ENCODE measurements around the gene FRMD6.

The FRMD6 gene

DNA sequence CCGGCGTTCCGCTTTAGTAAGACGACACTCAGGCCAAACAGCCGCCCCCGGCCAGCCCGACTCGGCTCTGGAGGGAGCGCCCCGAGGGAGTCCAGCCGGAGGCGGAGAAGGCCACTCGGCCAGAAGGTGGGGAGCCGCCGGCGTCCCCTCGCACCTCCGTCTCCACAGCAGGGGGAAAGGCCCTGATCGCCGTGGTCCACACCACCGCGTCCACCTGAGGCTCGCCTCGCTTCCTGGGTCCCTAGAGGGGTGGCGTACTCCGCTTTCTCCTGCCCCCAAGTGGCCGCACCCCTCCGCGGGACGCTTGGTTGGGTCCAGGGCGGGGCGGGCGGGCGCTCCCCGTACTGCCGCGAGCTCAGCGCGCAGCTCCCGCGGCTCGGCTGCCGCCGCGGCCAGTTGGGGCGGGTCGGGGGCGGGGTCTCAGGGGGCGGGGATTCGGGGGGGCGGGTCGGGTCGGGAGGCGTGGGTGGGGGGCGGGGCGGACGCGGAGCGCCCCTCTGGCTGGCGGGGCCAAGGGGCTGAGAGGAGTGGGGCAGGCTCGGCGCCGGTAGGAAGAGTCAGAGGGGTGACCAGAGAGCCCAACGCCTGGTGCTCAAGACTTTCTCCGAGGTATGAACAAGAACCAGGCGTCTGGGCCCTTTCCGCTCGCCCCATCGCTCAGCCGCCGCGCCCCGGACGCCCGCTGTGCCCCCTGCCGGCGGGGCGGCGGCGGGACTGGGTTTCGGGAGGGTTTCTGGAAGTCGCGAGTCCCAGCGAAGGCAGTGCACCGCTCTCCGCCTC, at the start of gene FRMD6:
Gene FRMD6 (plus strand): TSS at position 523 of the 780 bp plus-strand sequence. CDS start 37,927 bp downstream, outside the sequence.
- DNase-seq: peak; percentile 81

DNA sequence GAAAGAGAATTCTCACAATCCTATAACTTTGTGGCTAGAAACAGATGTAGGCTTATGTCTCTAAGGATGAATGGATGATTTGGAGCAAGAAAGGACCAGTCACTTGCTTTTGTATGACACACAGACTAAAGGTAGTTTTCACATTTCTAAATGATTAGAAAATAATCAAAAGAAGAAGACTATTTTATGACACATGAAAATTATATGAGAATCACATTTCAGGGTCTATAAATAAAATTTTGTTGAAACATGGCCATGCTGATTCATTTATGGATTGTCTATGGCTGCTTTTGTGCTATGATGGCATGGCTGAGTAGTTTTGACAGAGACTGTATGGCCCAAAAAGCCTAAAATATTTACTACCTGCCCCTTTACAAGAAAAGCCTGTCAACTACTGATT, 49.4 kb upstream of the FRMD6 start:
- DNase-seq: no peak

DNA sequence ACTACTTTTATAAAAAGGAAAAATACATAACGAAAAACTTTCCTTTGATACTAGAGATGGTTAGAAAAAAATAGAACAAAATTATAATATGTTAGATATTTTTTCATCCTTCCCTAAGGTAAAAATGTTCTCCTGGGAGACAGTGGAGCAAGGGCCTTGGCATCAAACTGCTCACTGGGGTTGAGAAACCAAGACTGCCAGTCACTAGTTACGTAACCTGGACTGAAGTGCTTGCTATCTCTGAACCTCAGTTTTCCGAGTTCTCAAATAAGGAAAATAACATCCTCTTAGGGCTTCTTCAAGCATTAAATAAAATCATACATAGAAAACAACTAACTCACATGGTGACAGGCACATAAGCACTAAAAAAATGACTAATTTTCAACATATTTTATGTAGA, 48.2 kb upstream of the FRMD6 start:
- no peak for DNase-seq

DNA sequence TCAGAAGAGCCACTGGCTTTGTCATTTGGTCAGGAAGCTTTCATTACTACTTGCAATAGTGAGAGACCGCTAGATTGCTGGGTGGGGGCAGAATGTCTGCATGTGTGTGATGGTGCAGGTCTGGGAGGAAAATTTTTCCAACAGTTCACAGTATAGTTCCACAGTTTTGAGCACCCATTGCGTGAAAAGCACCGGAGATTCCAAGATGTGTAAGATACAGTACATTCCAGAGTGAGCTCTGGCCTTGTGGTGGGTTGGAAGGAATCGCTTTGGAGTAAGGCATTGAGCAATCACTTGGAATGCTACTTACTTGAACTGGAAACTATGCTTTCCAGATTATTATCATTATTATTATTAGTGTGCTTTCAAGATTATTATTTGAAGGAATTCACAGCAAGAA, 47.6 kb upstream of the FRMD6 start:
- DNase-seq: no peak

DNA sequence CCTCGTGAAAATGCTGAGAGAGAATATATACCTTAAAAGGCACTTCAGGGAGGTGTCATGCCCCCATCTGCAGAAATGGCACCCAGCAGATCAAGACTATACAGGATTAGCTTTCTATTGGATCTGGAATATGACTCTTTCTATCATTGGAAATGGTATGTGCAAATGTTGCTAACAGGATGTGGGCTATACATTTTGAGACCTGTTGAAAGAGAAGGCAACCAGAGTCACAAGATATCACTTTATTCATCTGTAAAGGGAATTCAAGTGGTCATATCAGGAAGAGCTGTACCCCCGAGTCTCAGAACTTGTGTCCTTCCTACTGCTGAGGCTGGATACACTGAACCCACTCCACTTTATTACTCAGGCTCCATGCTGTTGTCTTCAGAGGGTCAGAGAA, 46.1 kb upstream of the FRMD6 start:
- DNase-seq: no peak

DNA sequence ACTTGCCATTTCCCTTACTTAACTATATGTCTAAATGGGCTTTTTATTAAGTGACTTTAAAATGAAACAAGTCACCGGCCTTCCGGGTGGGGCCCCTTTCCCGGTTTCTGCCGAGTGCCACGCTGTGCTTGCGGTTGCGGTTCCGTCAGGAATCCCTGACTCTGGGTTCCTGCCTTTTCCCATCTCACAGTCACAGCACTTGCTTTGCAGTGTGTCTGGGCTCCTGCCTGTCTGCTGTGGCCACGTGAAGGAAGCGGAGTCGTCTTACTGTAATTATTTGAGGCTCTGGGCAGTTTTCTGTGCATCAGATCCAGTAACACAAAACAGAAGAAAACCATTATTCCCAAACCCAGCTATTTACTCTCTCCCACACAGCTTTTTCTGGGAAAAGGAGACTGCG, 44.0 kb upstream of the FRMD6 start:
- no peak for DNase-seq

DNA sequence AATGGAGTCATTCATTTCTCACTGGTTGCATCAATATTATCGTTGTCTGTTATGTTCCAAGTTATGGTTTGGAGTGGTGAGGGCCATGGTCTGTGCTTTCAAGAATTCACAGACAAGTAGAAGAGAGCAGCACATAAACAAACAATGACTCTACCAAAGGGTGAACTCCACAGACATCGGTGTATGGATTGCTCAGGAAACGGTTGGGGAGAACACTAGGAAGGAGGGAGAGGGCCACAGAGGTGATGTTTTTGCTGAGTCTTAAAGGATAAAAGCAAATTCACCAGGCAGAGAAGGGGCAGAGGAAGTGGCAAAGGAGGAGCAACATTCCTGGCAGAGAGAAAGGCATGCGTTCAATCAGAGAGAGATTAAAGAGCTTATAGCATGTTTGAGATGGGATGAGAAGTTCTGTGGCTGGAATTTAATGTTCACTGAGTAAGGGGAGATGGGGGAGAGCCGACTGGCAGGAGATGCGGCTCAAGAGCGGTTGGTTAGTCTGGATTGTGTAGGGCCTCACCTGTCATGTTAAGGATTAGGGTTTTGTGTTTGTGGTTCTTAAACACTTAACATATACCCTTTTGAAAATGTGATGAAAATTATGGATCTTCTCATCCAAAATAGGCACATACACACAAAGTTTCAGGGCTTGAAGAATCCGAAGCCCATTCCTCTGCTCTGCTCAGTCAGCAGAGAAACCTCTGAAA, 42.3 kb upstream of the FRMD6 start:
- DNase-seq: no peak

DNA sequence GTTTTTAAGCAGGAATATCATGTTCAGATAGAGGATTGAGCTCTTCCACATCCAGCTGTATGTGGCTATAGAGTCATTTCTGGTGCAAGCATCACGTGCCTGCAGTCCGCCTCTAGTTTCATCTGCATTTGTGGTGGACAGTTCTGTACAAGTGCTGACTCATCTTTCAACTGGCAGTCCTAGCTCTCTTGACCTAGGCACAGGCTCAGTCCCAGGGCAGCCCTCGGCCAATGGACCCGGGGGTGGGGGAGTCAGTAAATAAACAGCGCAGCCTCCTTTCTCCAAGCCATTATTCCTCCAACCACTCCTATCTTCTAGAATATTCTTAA, 41.8 kb upstream of the FRMD6 start:
- no peak for DNase-seq

DNA sequence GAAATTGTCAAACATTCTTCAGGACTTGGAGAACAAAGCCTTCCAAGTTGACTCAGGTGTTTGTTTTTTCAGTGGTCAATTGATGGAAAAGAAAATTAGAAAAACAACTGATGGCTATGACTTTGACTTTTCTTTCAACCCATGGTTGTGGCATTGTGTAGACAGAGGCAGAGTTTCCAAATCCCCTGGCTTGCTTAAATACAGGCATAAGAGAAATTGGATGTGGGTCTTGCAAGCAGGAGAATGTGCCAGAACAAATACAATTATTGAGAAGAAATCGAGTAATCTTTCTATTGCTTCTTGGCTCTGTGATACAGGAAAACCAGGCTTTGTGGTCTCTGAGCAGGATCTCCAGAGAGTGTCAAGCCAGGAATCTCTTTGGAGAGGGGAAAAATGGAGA, 40.9 kb upstream of the FRMD6 start:
- DNase-seq: no peak

DNA sequence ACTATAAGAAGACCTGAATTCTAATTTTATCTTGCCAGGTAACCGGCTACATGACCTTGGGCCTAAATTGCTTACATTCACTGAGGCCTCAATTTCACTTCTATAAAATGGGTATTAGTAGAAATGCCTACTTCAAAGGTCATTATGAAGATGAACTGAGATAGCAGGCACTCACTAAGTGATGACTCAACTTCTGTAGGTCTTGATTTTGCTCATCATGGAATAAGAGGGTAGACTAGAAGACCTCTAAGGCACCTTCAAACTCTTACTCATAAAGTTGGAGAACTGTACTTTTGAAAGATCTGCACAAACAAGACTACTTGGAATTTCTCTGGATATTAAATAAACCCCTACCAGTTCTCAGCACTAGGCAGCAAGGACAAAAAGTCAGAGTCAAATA, 39.3 kb upstream of the FRMD6 start:
- DNase-seq: no peak

DNA sequence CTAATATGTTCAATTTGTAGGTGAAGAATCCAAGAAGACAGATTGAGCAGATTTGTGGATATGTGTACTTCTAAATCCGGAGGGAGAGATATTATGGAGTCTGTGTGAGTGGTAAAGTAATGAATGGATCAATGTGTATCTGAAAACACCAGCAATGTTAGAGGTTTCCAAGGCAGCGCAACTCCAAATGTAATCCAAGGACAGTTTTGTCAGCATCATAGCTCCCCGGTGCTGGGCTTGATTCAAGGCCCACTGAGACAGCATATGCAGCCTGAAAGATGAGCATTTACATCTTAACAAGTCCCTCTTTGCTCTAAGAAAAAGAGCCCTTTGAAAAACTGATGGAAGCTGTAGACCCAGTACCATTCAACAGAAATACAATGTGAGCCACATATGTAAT, 38.3 kb upstream of the FRMD6 start:
- DNase-seq: no peak

DNA sequence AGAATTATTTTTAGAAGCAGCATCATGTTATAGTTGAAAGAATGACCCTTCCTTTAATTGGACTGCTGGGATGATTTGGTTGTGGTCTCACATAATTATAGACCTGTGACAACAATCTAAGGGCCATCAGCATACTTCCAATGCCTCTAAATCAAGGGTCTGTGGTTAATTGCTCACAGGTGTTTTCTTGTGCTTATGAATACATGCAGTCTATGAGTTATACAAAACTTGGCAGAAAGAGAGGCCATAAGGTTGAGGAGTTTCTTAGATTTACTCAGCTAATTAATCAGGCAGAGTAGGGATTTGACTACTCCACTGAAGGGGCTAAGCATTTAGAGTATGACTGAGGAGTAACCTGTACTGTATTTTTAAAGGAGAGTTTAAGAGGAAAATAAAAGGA, 37.0 kb upstream of the FRMD6 start:
- no peak for DNase-seq

DNA sequence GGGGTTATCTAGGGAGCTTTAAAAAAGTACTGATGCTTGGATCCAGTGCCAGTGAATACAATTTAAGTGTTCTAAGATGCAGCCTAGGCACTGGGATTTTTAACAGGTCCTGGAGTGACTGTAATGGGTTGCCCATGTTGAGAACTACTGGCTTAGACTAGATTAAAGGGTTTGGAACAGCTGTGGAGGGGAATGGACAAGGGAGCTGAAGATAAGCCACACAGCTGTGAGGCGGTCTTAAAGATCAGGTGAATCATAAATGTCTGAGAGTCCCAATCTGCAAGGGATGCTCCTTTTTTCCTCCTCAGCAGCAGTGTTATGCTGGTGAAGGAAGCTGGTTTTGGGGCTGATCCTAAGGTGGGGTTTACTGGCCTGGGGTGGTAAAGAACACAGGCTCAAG, 35.5 kb upstream of the FRMD6 start:
- DNase-seq: no peak

DNA sequence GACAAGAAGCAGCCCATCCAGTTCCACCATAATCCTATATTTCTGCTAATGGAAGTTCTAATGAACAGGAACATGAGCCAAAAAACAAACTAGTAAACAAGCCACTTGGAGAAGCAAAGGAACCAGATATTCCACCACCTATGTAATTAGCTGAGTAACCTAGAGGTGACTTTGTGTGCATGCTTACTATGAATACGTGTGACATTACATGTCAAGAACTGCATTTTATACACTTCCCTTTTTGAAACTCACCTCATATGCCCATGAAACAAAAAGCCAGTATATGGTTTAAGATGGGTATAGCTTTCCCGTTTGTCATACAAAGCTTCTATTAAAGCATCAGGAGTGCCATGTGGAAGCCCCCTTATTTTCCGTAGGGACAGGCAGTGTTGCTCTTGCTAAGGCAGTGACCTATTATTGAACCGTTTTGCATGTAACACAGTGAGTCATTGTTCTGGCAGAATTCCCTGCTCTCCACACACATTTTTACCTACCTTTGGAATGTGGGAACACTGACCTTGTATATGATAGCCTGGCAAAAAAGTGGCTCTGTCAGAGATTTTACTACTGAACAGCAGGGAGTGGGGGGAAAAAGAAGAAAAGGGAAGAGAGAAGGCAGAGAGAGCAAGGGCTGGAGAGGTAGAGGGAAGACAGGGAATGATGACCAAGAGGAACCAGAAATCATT, 34.8 kb upstream of the FRMD6 start:
- no peak for DNase-seq

DNA sequence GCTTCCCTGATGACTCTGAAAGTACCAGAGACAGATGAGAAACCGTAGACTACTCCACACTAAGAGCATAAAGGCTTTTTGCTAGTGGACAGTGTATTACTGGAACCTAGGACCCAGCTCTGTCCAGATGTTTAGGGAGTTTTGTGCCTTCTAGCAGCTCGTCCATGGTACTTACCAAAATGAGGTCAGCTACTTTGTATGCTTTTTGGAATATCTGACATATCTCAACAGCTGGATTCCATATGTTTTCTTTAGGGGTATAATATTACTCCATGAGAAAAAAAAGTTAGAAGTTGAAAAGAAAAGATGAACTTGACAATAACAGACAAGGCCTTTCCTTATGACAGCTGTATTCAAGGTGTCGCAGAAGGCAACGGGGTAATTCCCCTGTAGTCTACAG, 32.1 kb upstream of the FRMD6 start:
- no peak for DNase-seq

DNA sequence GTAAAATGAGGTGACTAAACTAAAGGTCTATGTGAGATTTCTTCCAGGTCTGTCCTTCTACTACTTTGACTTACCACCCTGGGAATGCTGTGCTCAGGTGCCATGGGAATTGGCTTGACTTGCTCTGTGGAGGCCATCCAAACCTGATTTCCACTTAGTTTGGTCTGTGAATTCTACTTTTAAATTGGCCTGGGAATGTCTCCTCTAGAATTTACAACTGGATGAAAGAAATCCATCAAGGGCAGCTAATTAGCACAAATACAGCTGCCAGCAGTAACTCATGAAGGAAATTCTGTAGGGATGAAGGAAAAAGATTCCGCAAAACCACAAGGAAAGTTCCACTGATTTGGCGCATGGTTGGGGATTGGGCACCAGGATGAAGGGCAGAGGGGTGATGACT, 31.7 kb upstream of the FRMD6 start:
- DNase-seq: no peak

DNA sequence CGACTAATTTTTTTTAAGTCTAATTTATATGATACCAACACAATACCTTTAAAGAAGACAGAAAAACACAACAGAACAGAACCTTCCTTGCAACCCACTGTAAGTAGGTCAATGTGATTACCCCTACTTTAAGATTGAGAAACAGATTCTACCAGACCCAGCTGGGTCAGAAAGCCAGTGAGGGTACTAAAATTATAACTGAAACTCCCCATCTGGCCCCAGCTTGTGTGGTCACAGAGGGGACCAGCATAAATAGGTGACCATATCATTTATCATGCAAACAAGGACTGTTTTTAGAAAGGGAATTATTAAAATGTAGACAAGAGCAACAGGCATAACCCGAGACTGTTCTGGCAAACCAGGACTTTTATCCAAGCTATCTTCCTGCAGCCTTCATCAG, 30.1 kb upstream of the FRMD6 start:
- no peak for DNase-seq

DNA sequence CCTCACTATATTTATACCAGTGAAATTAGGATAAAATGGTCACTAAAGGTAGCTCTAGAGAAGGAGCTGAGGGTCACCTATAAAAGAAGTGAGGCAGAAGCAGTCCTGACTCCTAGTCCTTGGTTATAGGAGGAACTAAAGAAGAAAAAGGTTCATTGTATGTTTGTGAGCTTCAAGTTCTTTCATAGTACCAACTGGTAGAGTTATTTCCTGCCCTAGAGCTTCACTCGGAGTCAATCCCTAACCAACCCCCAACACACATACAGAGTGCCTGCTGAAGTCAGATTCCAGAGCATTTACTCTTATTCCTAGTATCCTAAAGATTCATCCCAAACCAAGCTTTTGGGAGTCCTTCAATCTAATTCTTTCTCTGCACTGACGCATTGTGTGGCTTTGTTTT, 29.3 kb upstream of the FRMD6 start:
- DNase-seq: no peak

DNA sequence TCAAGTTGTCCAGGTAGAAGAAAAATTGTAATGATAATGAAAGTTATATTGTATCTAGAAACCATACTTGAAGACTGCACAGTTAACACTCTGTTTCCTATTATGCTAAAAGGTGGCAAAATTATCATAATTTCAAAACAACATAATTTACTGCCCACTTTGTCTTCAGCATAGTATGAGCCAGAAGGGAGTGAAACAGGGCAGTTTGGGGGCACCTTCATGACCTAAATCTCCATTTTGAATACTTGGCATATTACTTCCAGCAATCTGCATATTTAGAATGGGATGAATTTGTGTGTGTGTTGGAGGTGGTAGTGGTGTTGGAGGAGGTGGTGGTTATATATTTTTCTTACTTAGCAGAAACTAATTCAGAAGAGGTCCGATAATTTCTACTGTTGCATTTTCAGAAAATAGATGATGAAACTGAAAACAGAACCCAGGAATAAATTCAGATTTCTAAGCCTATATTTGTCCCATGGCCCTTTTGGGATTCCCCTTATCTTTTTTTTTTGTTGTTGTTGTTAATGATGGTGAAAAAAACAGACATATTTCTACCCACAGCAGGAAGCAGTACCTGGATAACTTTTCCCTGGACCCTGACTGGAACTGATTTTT, 26.6 kb upstream of the FRMD6 start:
- DNase-seq: no peak

DNA sequence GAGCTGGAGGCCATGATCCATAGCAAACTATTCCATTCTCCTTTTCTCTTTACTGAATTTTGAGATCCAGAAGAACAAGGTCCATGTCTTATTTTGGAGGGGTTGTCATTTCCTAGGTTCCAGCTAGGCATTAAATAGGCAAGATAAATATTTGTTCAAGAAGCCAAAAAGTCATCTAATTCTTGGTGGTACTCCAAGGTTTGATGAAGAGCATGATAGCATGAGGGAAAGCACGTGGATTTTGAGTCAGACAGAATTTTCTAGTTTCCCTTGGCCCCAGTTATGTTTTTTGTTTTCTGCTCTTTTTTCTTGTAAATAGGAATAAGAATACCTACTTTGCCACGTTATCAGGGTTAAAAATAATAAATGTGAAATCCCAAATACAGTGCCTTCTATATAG, 25.5 kb upstream of the FRMD6 start:
- DNase-seq: no peak

DNA sequence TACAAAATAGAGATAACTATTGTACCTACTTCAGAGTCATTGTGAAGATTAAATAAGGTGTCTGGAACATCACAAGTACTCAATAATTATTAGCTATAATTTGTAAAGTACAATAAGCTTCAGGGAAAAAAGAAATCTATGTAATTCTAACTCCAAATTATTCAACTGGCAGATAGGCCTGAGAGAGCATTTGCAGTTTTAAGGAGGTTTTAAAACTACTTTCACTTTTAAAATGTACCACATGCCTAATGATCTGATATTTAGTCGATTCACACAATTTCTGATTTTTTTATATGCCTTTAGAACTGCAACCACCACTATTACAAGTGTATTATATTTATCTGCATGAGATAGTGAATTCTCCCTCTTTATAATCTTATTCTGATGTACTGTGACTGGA, 24.9 kb upstream of the FRMD6 start:
- no peak for DNase-seq

DNA sequence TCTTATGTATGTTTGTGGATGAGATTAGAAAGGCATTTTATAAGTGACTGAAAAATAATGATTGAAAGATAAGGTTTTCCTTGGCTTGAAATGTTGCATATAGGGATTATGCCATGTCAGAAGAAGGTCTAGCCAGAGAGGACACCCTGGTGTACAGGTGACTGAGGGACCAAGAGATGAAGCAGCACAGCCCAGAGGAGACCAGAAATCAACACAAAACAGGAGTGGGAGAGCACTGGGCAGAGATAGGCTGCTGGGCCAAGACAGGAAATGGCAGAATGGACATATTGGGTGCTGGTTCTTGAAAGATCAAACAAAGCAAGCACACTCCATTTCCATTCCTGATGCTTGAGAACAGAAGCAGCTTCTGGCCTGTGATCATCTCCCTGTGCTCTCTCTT, 24.4 kb upstream of the FRMD6 start:
- no peak for DNase-seq

DNA sequence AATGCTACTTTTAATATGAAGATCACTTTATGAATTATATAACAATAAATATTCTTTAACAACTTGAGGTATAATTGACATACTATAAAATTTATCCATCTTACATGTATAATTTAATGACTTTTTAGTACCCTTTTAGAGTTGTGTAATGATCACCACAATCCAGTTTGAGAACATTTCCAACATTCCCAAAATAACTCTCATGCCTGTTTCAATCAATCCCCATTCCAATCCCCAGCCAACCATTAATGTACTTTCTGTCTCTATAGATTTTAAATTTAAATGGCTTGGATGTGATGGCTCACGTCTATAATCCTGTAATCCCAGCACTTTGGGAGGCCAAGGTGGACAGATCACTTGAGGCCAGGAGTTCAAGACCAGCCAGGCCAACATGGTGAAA, 23.5 kb upstream of the FRMD6 start:
- DNase-seq: no peak

DNA sequence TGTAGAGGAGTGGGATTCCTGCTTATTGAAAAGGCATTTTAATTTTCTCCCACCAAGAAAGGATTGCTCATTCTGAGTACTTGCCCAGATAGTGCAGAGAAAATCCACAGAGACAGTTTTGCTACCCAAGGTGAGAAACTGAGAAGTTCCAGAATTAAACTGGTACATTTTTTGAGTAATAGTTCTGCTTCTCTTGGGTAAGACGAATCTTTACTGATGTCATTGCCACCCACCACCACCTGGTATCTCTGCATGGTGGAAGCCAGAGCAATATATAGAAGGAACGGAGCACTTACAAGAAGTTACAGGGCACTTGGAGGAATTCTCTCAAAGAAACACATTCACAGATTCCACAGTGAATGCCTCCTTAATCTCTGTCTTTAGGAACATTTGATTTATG, 20.7 kb upstream of the FRMD6 start:
- DNase-seq: no peak

Measured in activated naive CD4-positive, alpha-beta T cell treated with Interleukin-2 at 50 U/mL for 16 hours (primary cell).